ENCODE results near the gene RHOBTB3. TPM values are rescaled to one million over a fixed set of nuclear protein-coding genes. Genes with fewer than 3 reads are reported as not detected.
"Not testable (repeated sequence)": the region's sequence is repeated elsewhere in the genome, so short reads cannot be mapped to it uniquely, and the experiment has no call there.

Gene RHOBTB3
- total and polyA plus RNA-seq, 2 donors (not counting 3 experiments of a cell fraction or from before 2014, with no cell fraction given): 44.1 to 52.1 TPM

GRCh38 chr5:95811461-95812073 is 80.4 kb downstream of the RHOBTB3 start:
- H3K27ac ChIP-seq (ENCODE audit: insufficient read depth, low read depth, low read length); H4K20me1 ChIP-seq (replicated peaks; ENCODE audit: control insufficient read depth, extremely low read depth, insufficient read depth, low read length); H3K4me3 ChIP-seq (replicated peaks in 1 of 3; ENCODE audit: insufficient read depth in 1 of 3, low read depth in 1 of 3, low read length in 3 of 3); BruUV-seq (replicated peaks); H3K36me3 ChIP-seq (ENCODE audit: control insufficient read depth in 2 of 2, extremely low read depth in 1 of 2, insufficient read depth in 2 of 2, low read length in 2 of 2); POLR2A ChIA-PET; dilution Hi-C loops (cut with MboI; ENCODE audit: extremely low pct_ligation_motif_present, low sequenced_read_pairs); intact Hi-C loops (cut with micrococcal nuclease); H3K4me2 ChIP-seq (ENCODE audit: insufficient read depth, low read length); H3K9ac ChIP-seq (replicated peaks; ENCODE audit: extremely low read depth, insufficient read depth, low read length); H2AFZ ChIP-seq (ENCODE audit: low read depth, low read length); DNase-seq (ENCODE audit: low read depth, low spot score); H3K79me2 ChIP-seq (ENCODE audit: control insufficient read depth, insufficient read depth, low read length); FAIRE-seq; H3K9me3 ChIP-seq (replicated peaks; ENCODE audit: control insufficient read depth, insufficient read depth, low read length); H3K9me1 ChIP-seq (replicated peaks; ENCODE audit: control insufficient read depth, extremely low read depth, insufficient read depth, low read length); H3K27me3 ChIP-seq (ENCODE audit: control insufficient read depth in 2 of 2, insufficient read depth in 2 of 2, low read length in 2 of 2); H3K4me1 ChIP-seq (ENCODE audit: control insufficient read depth, extremely low read depth, insufficient read depth, low read length): not testable (repeated sequence)
- CTCF ChIA-PET: interaction anchor here (1.3 to 2.4 kb wide), 2 partner anchors 8 to 30 kb away, joined by 4 to 10 read pairs; no protein-coding TSS in a partner anchor

GRCh38 chr5:95812074-95812471 is 80.9 kb downstream of the RHOBTB3 start:
- Histone ChIP-seq H3K36me3 (ENCODE audit: control insufficient read depth in 2 of 2, extremely low read depth in 1 of 2, insufficient read depth in 2 of 2, low read length in 2 of 2) (no peaks in the 10 kb centered on the region), H3K9me3 (replicated peaks; ENCODE audit: control insufficient read depth, insufficient read depth, low read length) (no peaks in the 10 kb centered on the region), H3K4me1 (ENCODE audit: control insufficient read depth, extremely low read depth, insufficient read depth, low read length) (no peaks in the 10 kb centered on the region), H3K9me1 (replicated peaks; ENCODE audit: control insufficient read depth, extremely low read depth, insufficient read depth, low read length) (no peaks in the 10 kb centered on the region), H3K27me3 (ENCODE audit: control insufficient read depth in 2 of 2, insufficient read depth in 2 of 2, low read length in 2 of 2) (no peaks in the 10 kb centered on the region), H3K4me2 (ENCODE audit: insufficient read depth, low read length) (no peak overlapping the region), H3K27ac (ENCODE audit: insufficient read depth, low read depth, low read length) (no peak overlapping the region), H2AFZ (ENCODE audit: low read depth, low read length) (no peak overlapping the region), H3K4me3 (replicated peaks in 1 of 3; ENCODE audit: insufficient read depth in 1 of 3, low read depth in 1 of 3, low read length in 3 of 3) (no peak overlapping the region), H3K79me2 (ENCODE audit: control insufficient read depth, insufficient read depth, low read length) (no peaks in the 10 kb centered on the region), H4K20me1 (replicated peaks; ENCODE audit: control insufficient read depth, extremely low read depth, insufficient read depth, low read length) (no peaks in the 10 kb centered on the region), H3K9ac (replicated peaks; ENCODE audit: extremely low read depth, insufficient read depth, low read length) (no peak overlapping the region)
- ChIA-PET POLR2A (no interaction called here), CTCF (interaction anchor here (1.2 kb wide), 1 partner anchor 31 kb away, joined by 4 read pairs; no protein-coding TSS in a partner anchor)
- no TSS peak for BruUV-seq (replicated peaks)
- FAIRE-seq (no peak), DNase-seq (ENCODE audit: low read depth, low spot score) (no peak)
- dilution Hi-C loops (cut with MboI; ENCODE audit: extremely low pct_ligation_motif_present, low sequenced_read_pairs): no loop called here
- intact Hi-C loops (cut with micrococcal nuclease): no loop called here
- no peak for TF ChIP-seq CTCF (IDR thresholded peaks at IDR 0.05; ENCODE audit: extremely low read depth in 1 of 2, insufficient read depth in 1 of 2, low read depth in 1 of 2, low read length in 2 of 2)
- TF ChIP-seq POLR2A (IDR thresholded peaks at IDR 0.05; ENCODE audit: low read depth, low read length): no peak
- no peak for TF ChIP-seq MYC (IDR thresholded peaks at IDR 0.05; ENCODE audit: low read depth, low read length)
- no peak for TF ChIP-seq FOS (IDR thresholded peaks at IDR 0.05; ENCODE audit: borderline replicate concordance, insufficient read depth, low read length)
- no peak for TF ChIP-seq GATA2 (IDR thresholded peaks at IDR 0.05; ENCODE audit: insufficient read depth, insufficient read length, low read depth, low read length)
- no peak for TF ChIP-seq JUN (IDR thresholded peaks at IDR 0.05; ENCODE audit: borderline replicate concordance, insufficient read depth, insufficient read length, low read depth)
- TF ChIP-seq MAX (IDR thresholded peaks at IDR 0.05; ENCODE audit: insufficient read depth, insufficient read length): no peak
- no peak for TF ChIP-seq POLR2AphosphoS5 (IDR thresholded peaks at IDR 0.05; ENCODE audit: insufficient read depth, low read depth, low read length)
- no peak for TF ChIP-seq EZH2 (IDR thresholded peaks at IDR 0.05; ENCODE audit: borderline replicate concordance, low read depth, low read length, severe bottlenecking)

- dilution Hi-C loops (cut with MboI; ENCODE audit: extremely low pct_ligation_motif_present, low sequenced_read_pairs); H3K79me2 ChIP-seq (ENCODE audit: control insufficient read depth, insufficient read depth, low read length); intact Hi-C loops (cut with micrococcal nuclease); H3K9me1 ChIP-seq (replicated peaks; ENCODE audit: control insufficient read depth, extremely low read depth, insufficient read depth, low read length); H3K9ac ChIP-seq (replicated peaks; ENCODE audit: extremely low read depth, insufficient read depth, low read length); H3K27ac ChIP-seq (ENCODE audit: insufficient read depth, low read depth, low read length); H3K9me3 ChIP-seq (replicated peaks; ENCODE audit: control insufficient read depth, insufficient read depth, low read length); FAIRE-seq; POLR2A ChIA-PET; BruUV-seq (replicated peaks); H3K36me3 ChIP-seq (ENCODE audit: control insufficient read depth in 2 of 2, extremely low read depth in 1 of 2, insufficient read depth in 2 of 2, low read length in 2 of 2); H2AFZ ChIP-seq (ENCODE audit: low read depth, low read length); H3K4me3 ChIP-seq (replicated peaks in 1 of 3; ENCODE audit: insufficient read depth in 1 of 3, low read depth in 1 of 3, low read length in 3 of 3); DNase-seq (ENCODE audit: low read depth, low spot score); H3K4me1 ChIP-seq (ENCODE audit: control insufficient read depth, extremely low read depth, insufficient read depth, low read length); H3K27me3 ChIP-seq (ENCODE audit: control insufficient read depth in 2 of 2, insufficient read depth in 2 of 2, low read length in 2 of 2); H4K20me1 ChIP-seq (replicated peaks; ENCODE audit: control insufficient read depth, extremely low read depth, insufficient read depth, low read length); H3K4me2 ChIP-seq (ENCODE audit: insufficient read depth, low read length): not testable (repeated sequence)
- CTCF ChIA-PET: interaction anchor here (1.2 kb wide), 1 partner anchor 32 kb away, joined by 4 read pairs; no protein-coding TSS in a partner anchor
Measured at GRCh38 chr5:95813035-95813434, 81.9 kb downstream of the RHOBTB3 start.

Measured in endothelial cell of umbilical vein (primary cell).